HepG2 (cell line): Measurements from ENCODE around the gene HOXD12. TPM values are rescaled to one million over a fixed set of nuclear protein-coding genes. Genes with fewer than 3 reads are reported as not detected.

Experiments
- ATAC-seq: fragments of 200-7000 bp; cut with Tn5 transposase; 3 replicates; pipeline ENCODE4 v1.9.1; 2020; ENCODE audit warnings: mild to moderate bottlenecking, moderate library complexity
- BruUV-seq: library from RNA; stranded (reverse); fragments of 400-500 nt; replicated peaks from 2 replicates; lab custom pipeline; 2021; lab: Mats Ljungman, UMichigan
- CTCF ChIA-PET: fragments of 300-600 bp; formaldehyde crosslinking; extraction: SDS; loops from one replicate; lab custom pipeline; 2021; ENCODE audit warnings: low total read pairs, inconsistent platforms, low intra/inter-chr PET ratio; lab: Yijun Ruan, JAX
- POLR2A ChIA-PET: fragments of 350-600 bp; sonication (Branson Sonifier 250); formaldehyde crosslinking; loops from one replicate; lab custom pipeline; 2020; ENCODE audit warnings: antibody characterized with exemption, inconsistent platforms; lab: Yijun Ruan, JAX
- DNase-seq: peaks from one replicate; pipeline ENCODE4 v3.0.0-alpha.2; 2015; ENCODE audit warnings: low spot score
- FAIRE-seq: peaks from 3 replicates; lab custom pipeline; 2011; peaks lifted over from hg19 to GRCh38; lab: Jason Lieb, UNC
- H2AFZ ChIP-seq: one replicate; pipeline ENCODE4 v1.6.1; 2011; ENCODE audit warnings: low read length, inconsistent platforms
- H3K27ac ChIP-seq: fragments of 300-600 bp; 3 replicates; pipeline ENCODE4 v1.8.0; 2011; ENCODE audit warnings: mixed run types, mild to moderate bottlenecking, mixed read lengths, low read length, inconsistent platforms; ENCODE audit not compliant: insufficient read depth; ENCODE audit errors: extremely low read length
- H3K27me3 ChIP-seq, 2 experiments: fragments of 200-600 bp in 1 of 2; 2 replicates in 1 of 2; 3 replicates in 1 of 2; pipeline versions ENCODE4 v1.6.0 to v1.8.0; 2011; ENCODE audit warnings: low read length in 2 of 2, mild to moderate bottlenecking in 2 of 2, moderate library complexity in 2 of 2, inconsistent platforms in 1 of 2; ENCODE audit not compliant: insufficient read depth in 2 of 2, control insufficient read depth in 1 of 2
- H3K36me3 ChIP-seq, 2 experiments: fragments of 200-600 bp in 1 of 2; replicated peaks in 1 of 2; 2 replicates in 1 of 2; 3 replicates in 1 of 2; pipeline versions ENCODE4 v1.5.1 to v1.8.0; 2011; ENCODE audit warnings: low read length in 2 of 2, inconsistent platforms in 1 of 2; ENCODE audit not compliant: insufficient read depth in 2 of 2, control insufficient read depth in 1 of 2
- H3K4me1 ChIP-seq: 2 replicates; pipeline ENCODE4 v1.5.1; 2012; ENCODE audit warnings: low read length, inconsistent platforms; ENCODE audit not compliant: insufficient read depth
- H3K4me2 ChIP-seq: 2 replicates; pipeline ENCODE4 v1.6.0; 2011; ENCODE audit warnings: low read depth, low read length, inconsistent platforms
- H3K4me3 ChIP-seq, 3 experiments: fragments of 200-600 bp in 1 of 3; sonication (generic), shearing (Covaris generic) in 1 of 3; replicated peaks in 1 of 3; 2 replicates each; pipeline ENCODE4 v1.5.1; 2011 to 2016; ENCODE audit warnings: low read length in 3 of 3, inconsistent platforms in 2 of 3, low read depth in 2 of 3, mild to moderate bottlenecking in 2 of 3, control low read depth in 1 of 3, mixed read lengths in 1 of 3; ENCODE audit not compliant: insufficient read depth in 1 of 3
- H3K79me2 ChIP-seq: one replicate; pipeline ENCODE4 v1.6.1; 2011; ENCODE audit warnings: low read length, inconsistent platforms; ENCODE audit not compliant: insufficient read depth
- H3K9ac ChIP-seq: 2 replicates; pipeline ENCODE4 v1.6.0; 2011; ENCODE audit warnings: mild to moderate bottlenecking, low read depth, low read length, inconsistent platforms; ENCODE audit not compliant: insufficient read depth
- H3K9me3 ChIP-seq: 2 replicates; pipeline ENCODE4 v1.5.1; 2012; ENCODE audit warnings: mild to moderate bottlenecking, low read length
- H4K20me1 ChIP-seq: 2 replicates; pipeline ENCODE4 v1.6.0; 2011; ENCODE audit warnings: inconsistent platforms, mild to moderate bottlenecking, low read length, moderate library complexity; ENCODE audit not compliant: insufficient read depth
- ARNT ChIP-seq: fragments of 450-650 bp; IDR thresholded peaks from 2 replicates; pipeline ENCODE4 v1.6.1; 2017
- FOXK1 ChIP-seq: sonication (generic); formaldehyde crosslinking; IDR thresholded peaks from 2 replicates; pipeline ENCODE4 v1.4.0; 2020; ENCODE audit warnings: low read depth, missing genetic modification reagents, borderline replicate concordance
- NCOA1 ChIP-seq: sonication (generic); formaldehyde crosslinking; IDR thresholded peaks from 2 replicates; pipeline ENCODE4 v1.9.0; 2021; ENCODE audit warnings: missing genetic modification reagents
- YEATS4 ChIP-seq: sonication (generic); formaldehyde crosslinking; IDR thresholded peaks from 2 replicates; pipeline ENCODE4 v1.4.0; 2020; ENCODE audit warnings: missing genetic modification reagents, borderline replicate concordance
- ZBTB44 ChIP-seq: sonication (generic); formaldehyde crosslinking; IDR thresholded peaks from 2 replicates; pipeline ENCODE4 v1.4.0; 2020; ENCODE audit warnings: missing genetic modification reagents
- ZNF335 ChIP-seq: sonication (generic); formaldehyde crosslinking; IDR thresholded peaks from 2 replicates; pipeline ENCODE4 v1.4.0; 2020; ENCODE audit warnings: missing genetic modification reagents
- ZNF7 ChIP-seq: IDR thresholded peaks from 2 replicates; pipeline ENCODE4 v1.6.1; 2016; ENCODE audit warnings: missing biosample characterization, missing genetic modification reagents
- WGBS: methylation state at CpG from one replicate; pipeline ENCODE4 v1.1.6; 2017; ENCODE audit warnings: low lambda C conversion rate; 5-methylcytosine and 5-hydroxymethylcytosine counted together
- in situ Hi-C: cut with HindIII; loops from 2 replicates; pipeline ENCODE4 v1.10.0; 2017; ENCODE audit warnings: low pct_unique_long_range_greater_than_20kb; ENCODE audit not compliant: extremely low pct_ligation_motif_present
- intact Hi-C: fragments of 100-400 bp; cut with micrococcal nuclease; formaldehyde crosslinking; loops from one replicate; pipeline ENCODE4 v1.10.0; 2022; ENCODE audit not compliant: unreplicated experiment
- polyA plus RNA-seq, 8 experiments: library from polyadenylated mRNA; depleted of rRNA in 3 of 8; stranded (reverse) in 7 of 8; unstranded in 1 of 8; fragments of >200 nt; fragmentation: Illumina TruSeq in 4 of 8; extraction: Trizol in 4 of 8; gene quantifications; 2 replicates each; pipeline versions ENCODE4 v1.2.1 to v1.2.3, GENCODE V29; 2011 to 2016; ENCODE audit warnings: low read depth in 4 of 8, missing spikeins in 1 of 8, mixed read lengths in 1 of 8; ENCODE audit not compliant: insufficient read depth in 1 of 8
- total RNA-seq, 5 experiments: library from RNA; depleted of rRNA; stranded (reverse); fragments of >200 nt; fragmentation: Illumina TruSeq; extraction: Trizol; gene quantifications; 2 replicates each; pipeline ENCODE4 v1.2.3, GENCODE V29; 2016; ENCODE audit warnings: low read depth in 1 of 5
- TF ChIP-seq, protein P1 (sequence below): sonication (generic); formaldehyde crosslinking; IDR thresholded peaks from 2 replicates; pipeline ENCODE4 v1.4.0; 2020; ENCODE audit warnings: missing genetic modification reagents, low read depth, mild to moderate bottlenecking, borderline replicate concordance

The HOXD12 gene
- total and polyA plus RNA-seq, 2 of the 13 experiments (the other 11 are each of a cell fraction or from before 2014, with no cell fraction given), result not detected

- TF ChIP-seq ZBTB44 (CRISPR knock-in tag) (no peak), YEATS4 (no peak), NCOA1 (CRISPR knock-in tag) (no peak), ZNF335 (CRISPR knock-in tag) (no peak), ARNT (no peak)
Measured at GRCh38 chr2:176081837-176082524, 17.6 kb upstream of the HOXD12 start (continued).

- no peaks in the 10 kb centered on the region for H4K20me1 ChIP-seq
- H2AFZ ChIP-seq, result no peak overlapping the region
- H3K79me2 ChIP-seq, result no peaks in the 10 kb centered on the region
- FAIRE-seq (no peak), ATAC-seq (no peak), DNase-seq (no peak)
- H3K4me3 ChIP-seq, result no peak overlapping the region
- TF ChIP-seq FOXK1 (CRISPR knock-in tag), result no peak
- no peak for TF ChIP-seq ZNF7
- TF ChIP-seq, protein P1, sequence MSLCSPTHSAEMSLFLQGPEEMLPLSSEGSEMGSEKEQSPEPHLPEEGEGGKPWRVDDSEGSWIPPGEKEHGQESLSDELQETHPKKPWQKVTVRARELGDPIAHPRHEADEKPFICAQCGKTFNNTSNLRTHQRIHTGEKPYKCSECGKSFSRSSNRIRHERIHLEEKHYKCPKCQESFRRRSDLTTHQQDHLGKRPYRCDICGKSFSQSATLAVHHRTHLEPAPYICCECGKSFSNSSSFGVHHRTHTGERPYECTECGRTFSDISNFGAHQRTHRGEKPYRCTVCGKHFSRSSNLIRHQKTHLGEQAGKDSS (CRISPR knock-in tag), result no peak
- BruUV-seq, result no TSS peak
- ChIA-PET CTCF (no interaction called here), POLR2A (no interaction called here)
- H3K9me3 ChIP-seq, result no peaks in the 10 kb centered on the region
- in situ Hi-C loops (no loop called here), intact Hi-C loops (no loop called here)
- H3K9ac ChIP-seq, result no peak overlapping the region
- WGBS, result 62% methylated on average over 10 of the region's 10 CpGs
- no peak overlapping the region for H3K4me2 ChIP-seq
- H3K27ac ChIP-seq, result no peak overlapping the region
- H3K4me1 ChIP-seq, result peaks cover 13% of the 10 kb centered on the region
- peaks cover 7 to 76% of the 10 kb centered on the region in 2 experiments; a peak in 4 of 5 replicates for H3K27me3 ChIP-seq
- H3K36me3 ChIP-seq, result no peaks in the 10 kb centered on the region
Measured at GRCh38 chr2:176082525-176082823, 17.1 kb upstream of the HOXD12 start.
